CD4-positive, alpha-beta memory T cell (primary cell): Measurements from ENCODE around the gene TMOD2. TPM values are rescaled to one million over a fixed set of nuclear protein-coding genes. Genes with fewer than 3 reads are reported as not detected.

Experiments used
- CTCF ChIA-PET: fragments of 350-600 bp; sonication (Branson Sonifier 250); formaldehyde crosslinking; loops from one replicate; lab custom pipeline; 2021; ENCODE audit warnings: inconsistent platforms; ENCODE audit not compliant: partially characterized antibody; lab: Charles Lee
- POLR2A ChIA-PET: fragments of 350-600 bp; sonication (Branson Sonifier 250); formaldehyde crosslinking; loops from one replicate; lab custom pipeline; 2021; ENCODE audit not compliant: partially characterized antibody; lab: Charles Lee
- DNase-seq, 5 donors: peaks; one replicate each; pipeline versions ENCODE4 v3.0.0 to v3.0.0-alpha.2; 2020 to 2022; ENCODE audit warnings: mixed read lengths in 1 of 5
- H3K27ac ChIP-seq: one replicate; pipeline ENCODE4 v1.7.0; 2013; ENCODE audit warnings: low read depth, low read length
- H3K27me3 ChIP-seq: 2 replicates; pipeline ENCODE4 v1.7.0; 2013; ENCODE audit warnings: mild to moderate bottlenecking, low read length, moderate library complexity; ENCODE audit not compliant: insufficient read depth
- H3K36me3 ChIP-seq: 2 replicates; pipeline ENCODE4 v1.7.0; 2013; ENCODE audit warnings: mild to moderate bottlenecking, low read length, moderate library complexity; ENCODE audit not compliant: insufficient read depth
- H3K4me1 ChIP-seq: 2 replicates; pipeline ENCODE4 v1.7.0; 2013; ENCODE audit warnings: mild to moderate bottlenecking, low read length, moderate library complexity; ENCODE audit not compliant: insufficient read depth
- H3K4me3 ChIP-seq, 2 donors: one replicate each; pipeline ENCODE4 v1.7.0; 2013; ENCODE audit warnings: low read length in 2 of 2, mild to moderate bottlenecking in 1 of 2
- H3K9me3 ChIP-seq, 2 donors: one replicate each; pipeline ENCODE4 v1.7.0; 2013; ENCODE audit warnings: low read length in 2 of 2, control low read depth in 1 of 2; ENCODE audit not compliant: control insufficient read depth in 1 of 2
- H3K27ac Mint-ChIP-seq, 7 donors: one replicate each; pipeline ENCODE4 v1.8.0; 2020 to 2021; ENCODE audit warnings: mixed read lengths in 7 of 7, mild to moderate bottlenecking in 6 of 7, inconsistent platforms in 3 of 7, moderate library complexity in 3 of 7
- H3K27me3 Mint-ChIP-seq, 2 donors: one replicate each; pipeline ENCODE4 v1.8.0; 2020 to 2021; ENCODE audit warnings: mixed read lengths in 2 of 2
- H3K36me3 Mint-ChIP-seq, 2 donors: one replicate each; pipeline ENCODE4 v1.8.0; 2020 to 2021; ENCODE audit warnings: mixed read lengths in 2 of 2, inconsistent platforms in 1 of 2, mild to moderate bottlenecking in 1 of 2
- H3K4me1 Mint-ChIP-seq, 4 donors: one replicate each; pipeline ENCODE4 v1.8.0; 2020 to 2021; ENCODE audit warnings: mixed read lengths in 4 of 4, mild to moderate bottlenecking in 1 of 4
- H3K4me3 Mint-ChIP-seq, 8 donors: one replicate each; pipeline ENCODE4 v1.8.0; 2020 to 2021; ENCODE audit warnings: mixed read lengths in 8 of 8, mild to moderate bottlenecking in 7 of 8, moderate library complexity in 6 of 8, inconsistent platforms in 3 of 8
- H3K9me3 Mint-ChIP-seq, 8 donors: one replicate each; pipeline ENCODE4 v1.8.0; 2020 to 2021; ENCODE audit warnings: mixed read lengths in 8 of 8, mild to moderate bottlenecking in 5 of 8, inconsistent platforms in 3 of 8, moderate library complexity in 1 of 8
- intact Hi-C: fragments of 100-400 bp; cut with micrococcal nuclease; formaldehyde crosslinking; loops from one replicate; pipeline ENCODE4 v1.15.1; 2023
- polyA plus RNA-seq, 2 donors: library from polyadenylated mRNA; unstranded; fragments of 300-500 nt; fragmentation: Illumina TruSeq; gene quantifications; one replicate each; pipeline ENCODE4 v1.2.3, GENCODE V29; 2021
- total RNA-seq, 2 experiments: library from RNA; stranded (reverse); gene quantifications; one replicate each; pipeline ENCODE4 v1.2.3, GENCODE V29; 2021

The TMOD2 gene
- total and polyA plus RNA-seq, 4 experiments from 2014 or later: 1.4 to 20.3 (median 11.4) TPM

GRCh38 chr15:51766341-51766740, 14.9 kb downstream of the TMOD2 start:
- H3K4me1 Mint-ChIP-seq: peaks cover 11 to 23% (median 14%) of the 10 kb centered on the region in 4 donors
- Histone ChIP-seq H3K27me3 (no peaks in the 10 kb centered on the region), H3K36me3 (no peaks in the 10 kb centered on the region), H3K4me1 (peaks cover 9% of the 10 kb centered on the region), H3K27ac (no peak overlapping the region), H3K4me3 (no peak overlapping the region), H3K9me3 (no peaks in the 10 kb centered on the region)
- no peak overlapping the region for H3K4me3 Mint-ChIP-seq
- H3K27me3 Mint-ChIP-seq: no peaks in the 10 kb centered on the region
- CTCF ChIA-PET: interaction anchor here (1.7 to 4.4 kb wide), 3 partner anchors 9 to 116 kb away, joined by 5 to 24 read pairs (median 15); no protein-coding TSS in a partner anchor
- peaks cover 22 to 30% of the 10 kb centered on the region in 2 donors for H3K36me3 Mint-ChIP-seq
- no peaks in the 10 kb centered on the region for H3K9me3 Mint-ChIP-seq
- no peak overlapping the region for H3K27ac Mint-ChIP-seq
- intact Hi-C loops: no loop called here
- no peak for DNase-seq
- POLR2A ChIA-PET: no interaction called here

- peaks cover 9% of the 10 kb centered on the region for H3K4me1 ChIP-seq
- Mint-ChIP-seq H3K27ac (peak overlapping the region in 4 of 7 donors; percentile 63 to 93 (median 80)), H3K36me3 (peaks cover 33 to 38% of the 10 kb centered on the region in 2 donors), H3K4me1 (peaks cover 11 to 23% (median 14%) of the 10 kb centered on the region in 4 donors), H3K9me3 (no peaks in the 10 kb centered on the region), H3K27me3 (no peaks in the 10 kb centered on the region), H3K4me3 (peak overlapping the region in 3 of 8 donors; percentile 11 to 45 (median 13))
- H3K9me3 ChIP-seq: no peaks in the 10 kb centered on the region
- no peak overlapping the region for H3K4me3 ChIP-seq
- intact Hi-C loops: no loop called here
- DNase-seq: peak in 3 of 5 donors; percentile 3 to 15 (median 6)
- POLR2A ChIA-PET: interaction anchor here (1.0 to 1.2 kb wide), 2 partner anchors 30 to 32 kb away, joined by 3 to 6 read pairs; partner anchors contain the start of gene LYSMD2
- no peak overlapping the region for H3K27ac ChIP-seq
- H3K36me3 ChIP-seq: no peaks in the 10 kb centered on the region
- H3K27me3 ChIP-seq: no peaks in the 10 kb centered on the region
- CTCF ChIA-PET: interaction anchor here (1.2 to 4.4 kb wide), 4 partner anchors 9 to 117 kb away, joined by 3 to 24 read pairs (median 8); no protein-coding TSS in a partner anchor
Observed at GRCh38 chr15:51768018-51768417, 16.6 kb downstream of the TMOD2 start.

- ChIA-PET POLR2A (no interaction called here), CTCF (interaction anchor here (2.1 kb wide), 1 partner anchor 121 kb away, joined by 11 read pairs; no protein-coding TSS in a partner anchor)
- Mint-ChIP-seq H3K4me1 (peaks cover 7 to 22% (median 12%) of the 10 kb centered on the region in 4 donors), H3K36me3 (peaks cover 50 to 51% of the 10 kb centered on the region in 2 donors), H3K27ac (no peak overlapping the region), H3K27me3 (no peaks in the 10 kb centered on the region), H3K9me3 (no peaks in the 10 kb centered on the region), H3K4me3 (no peak overlapping the region)
- peaks cover 9% of the 10 kb centered on the region for H3K4me1 ChIP-seq
- DNase-seq: no peak
- no peaks in the 10 kb centered on the region for H3K36me3 ChIP-seq
- H3K27me3 ChIP-seq: no peaks in the 10 kb centered on the region
- H3K9me3 ChIP-seq: no peaks in the 10 kb centered on the region
- no peak overlapping the region for H3K27ac ChIP-seq
- no peak overlapping the region for H3K4me3 ChIP-seq
- intact Hi-C loops: no loop called here
Observed at GRCh38 chr15:51770902-51771301, 19.5 kb downstream of the TMOD2 start.

GRCh38 chr15:51771773-51772172, 20.4 kb downstream of the TMOD2 start:
- H3K9me3 Mint-ChIP-seq: no peaks in the 10 kb centered on the region
- no peak overlapping the region for H3K4me3 ChIP-seq
- H3K4me3 Mint-ChIP-seq: no peak overlapping the region
- H3K36me3 ChIP-seq: no peaks in the 10 kb centered on the region
- peaks cover 11 to 23% (median 16%) of the 10 kb centered on the region in 4 donors for H3K4me1 Mint-ChIP-seq
- peaks cover 9% of the 10 kb centered on the region for H3K4me1 ChIP-seq
- no peaks in the 10 kb centered on the region for H3K27me3 ChIP-seq
- H3K27ac ChIP-seq: no peak overlapping the region
- peaks cover 45 to 56% of the 10 kb centered on the region in 2 donors for H3K36me3 Mint-ChIP-seq
- intact Hi-C loops: no loop called here
- no peaks in the 10 kb centered on the region for H3K27me3 Mint-ChIP-seq
- DNase-seq: no peak
- peak overlapping the region in 3 of 7 donors; percentile 14 to 74 (median 26) for H3K27ac Mint-ChIP-seq
- ChIA-PET CTCF (interaction anchor here (1.3 to 2.0 kb wide), 2 partner anchors 116 to 122 kb away, joined by 5 to 18 read pairs; no protein-coding TSS in a partner anchor), POLR2A (no interaction called here)
- no peaks in the 10 kb centered on the region for H3K9me3 ChIP-seq

- Histone ChIP-seq H3K27ac (no peak overlapping the region), H3K4me3 (no peak overlapping the region), H3K36me3 (no peaks in the 10 kb centered on the region), H3K27me3 (no peaks in the 10 kb centered on the region), H3K9me3 (no peaks in the 10 kb centered on the region), H3K4me1 (no peaks in the 10 kb centered on the region)
- CTCF ChIA-PET: interaction anchor here (1.3 to 5.0 kb wide), 10 partner anchors 10 to 133 kb away, joined by 5 to 283 read pairs (median 13); partner anchors contain the start of genes LYSMD2 and TMOD3
- DNase-seq: no peak
- Mint-ChIP-seq H3K4me1 (peaks cover 4 to 11% (median 7%) of the 10 kb centered on the region in 4 donors), H3K27ac (peak overlapping the region in 1 of 7 donors; percentile 55), H3K27me3 (no peaks in the 10 kb centered on the region), H3K36me3 (peaks cover 39 to 45% of the 10 kb centered on the region in 2 donors), H3K4me3 (no peak overlapping the region), H3K9me3 (no peaks in the 10 kb centered on the region)
- POLR2A ChIA-PET: interaction anchor here (1.4 kb wide), 1 partner anchor 37 kb away, joined by 3 read pairs; the partner anchor contains the start of gene LYSMD2
- intact Hi-C loops: loop anchor here (5.0 kb wide), 1 partner anchor 238 kb away; no protein-coding TSS in a partner anchor
Observed at GRCh38 chr15:51774916-51775315, 23.5 kb downstream of the TMOD2 start.

- peak; percentile 36 to 55 (median 45) for DNase-seq
- H3K27ac ChIP-seq: no peak overlapping the region
- H3K9me3 ChIP-seq: no peaks in the 10 kb centered on the region
- no peak overlapping the region for H3K4me3 Mint-ChIP-seq
- no peaks in the 10 kb centered on the region for H3K36me3 ChIP-seq
- no peak overlapping the region for H3K4me3 ChIP-seq
- peaks cover 4 to 9% (median 6%) of the 10 kb centered on the region in 4 donors for H3K4me1 Mint-ChIP-seq
- no peaks in the 10 kb centered on the region for H3K27me3 Mint-ChIP-seq
- no peaks in the 10 kb centered on the region for H3K9me3 Mint-ChIP-seq
- CTCF ChIA-PET: interaction anchor here (0.5 to 5.0 kb wide), 36 partner anchors 8 to 239 kb away, joined by 3 to 283 read pairs (median 6); partner anchors contain the start of genes LEO1, LYSMD2, SCG3 and TMOD3
- H3K36me3 Mint-ChIP-seq: peaks cover 42 to 52% of the 10 kb centered on the region in 2 donors
- no peaks in the 10 kb centered on the region for H3K4me1 ChIP-seq
- POLR2A ChIA-PET: interaction anchor here (0.9 to 2.6 kb wide), 4 partner anchors 24 to 126 kb away, joined by 4 to 23 read pairs (median 10); partner anchors contain the start of gene LYSMD2
- H3K27me3 ChIP-seq: no peaks in the 10 kb centered on the region
- intact Hi-C loops: loop anchor here (1.0 to 5.0 kb wide), 4 partner anchors 41 to 451 kb away; no protein-coding TSS in a partner anchor
- peak overlapping the region in 2 of 7 donors; percentile 38 to 68 for H3K27ac Mint-ChIP-seq
Observed at GRCh38 chr15:51775967-51776816, 24.8 kb downstream of the TMOD2 start.
